Measurements from ENCODE around the gene OVCH2.

DNA sequence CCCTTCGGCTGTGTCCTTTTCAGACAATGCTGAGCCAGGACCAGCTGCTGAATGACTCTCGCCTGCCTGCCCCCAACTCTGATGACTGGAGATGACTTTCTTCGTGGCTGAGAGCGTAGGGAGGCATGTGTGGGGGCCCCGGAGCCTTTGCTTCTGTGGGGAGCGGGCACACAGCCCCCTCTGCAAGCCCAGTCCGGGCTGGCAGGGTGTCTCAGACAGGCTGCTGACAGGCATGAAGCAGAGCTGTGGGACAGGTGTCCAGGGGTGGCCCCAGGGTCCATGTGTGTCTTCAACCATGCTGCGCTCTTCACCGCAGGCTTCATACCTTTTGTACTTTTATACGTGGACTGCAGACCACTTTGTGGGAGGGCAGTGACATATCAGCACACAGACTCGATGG, 49.6 kb downstream of the OVCH2 start:
- TF ChIP-seq POLR2A (IDR thresholded peaks at IDR 0.05), result no peak
- TF ChIP-seq, protein P1, sequence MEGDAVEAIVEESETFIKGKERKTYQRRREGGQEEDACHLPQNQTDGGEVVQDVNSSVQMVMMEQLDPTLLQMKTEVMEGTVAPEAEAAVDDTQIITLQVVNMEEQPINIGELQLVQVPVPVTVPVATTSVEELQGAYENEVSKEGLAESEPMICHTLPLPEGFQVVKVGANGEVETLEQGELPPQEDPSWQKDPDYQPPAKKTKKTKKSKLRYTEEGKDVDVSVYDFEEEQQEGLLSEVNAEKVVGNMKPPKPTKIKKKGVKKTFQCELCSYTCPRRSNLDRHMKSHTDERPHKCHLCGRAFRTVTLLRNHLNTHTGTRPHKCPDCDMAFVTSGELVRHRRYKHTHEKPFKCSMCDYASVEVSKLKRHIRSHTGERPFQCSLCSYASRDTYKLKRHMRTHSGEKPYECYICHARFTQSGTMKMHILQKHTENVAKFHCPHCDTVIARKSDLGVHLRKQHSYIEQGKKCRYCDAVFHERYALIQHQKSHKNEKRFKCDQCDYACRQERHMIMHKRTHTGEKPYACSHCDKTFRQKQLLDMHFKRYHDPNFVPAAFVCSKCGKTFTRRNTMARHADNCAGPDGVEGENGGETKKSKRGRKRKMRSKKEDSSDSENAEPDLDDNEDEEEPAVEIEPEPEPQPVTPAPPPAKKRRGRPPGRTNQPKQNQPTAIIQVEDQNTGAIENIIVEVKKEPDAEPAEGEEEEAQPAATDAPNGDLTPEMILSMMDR (IDR thresholded peaks at IDR 0.05), result no peak

All from thyroid gland (tissue), 4 donors.